Trophoblast cell (in vitro differentiated cells and primary cell): ENCODE measurements around the gene INHBA.

ENCODE experiments used
- DNase-seq, 2 donors: peaks; one replicate each; pipeline ENCODE4 v3.0.0-alpha.2; 2016
- H2AFZ ChIP-seq: 2 replicates; pipeline ENCODE4 v1.6.1; 2013; ENCODE audit warnings: low read length, moderate library complexity, mild to moderate bottlenecking; ENCODE audit not compliant: insufficient read depth, poor library complexity
- H2AK5ac ChIP-seq: 2 replicates; pipeline ENCODE4 v1.6.1; 2013; ENCODE audit warnings: mild to moderate bottlenecking, low read length
- H2BK120ac ChIP-seq: 2 replicates; pipeline ENCODE4 v1.6.1; 2013; ENCODE audit warnings: low read length, mild to moderate bottlenecking, moderate library complexity; ENCODE audit not compliant: insufficient read depth, poor library complexity
- H2BK12ac ChIP-seq: 2 replicates; pipeline ENCODE4 v1.6.1; 2013; ENCODE audit warnings: mild to moderate bottlenecking, low read length, moderate library complexity
- H2BK5ac ChIP-seq: 2 replicates; pipeline ENCODE4 v1.6.1; 2013; ENCODE audit warnings: low read length, low read depth, moderate library complexity, mild to moderate bottlenecking; ENCODE audit not compliant: poor library complexity
- H3K14ac ChIP-seq: 2 replicates; pipeline ENCODE4 v1.6.1; 2013; ENCODE audit warnings: mild to moderate bottlenecking, low read length
- H3K18ac ChIP-seq: 2 replicates; pipeline ENCODE4 v1.6.1; 2013; ENCODE audit warnings: mild to moderate bottlenecking, low read length
- H3K23ac ChIP-seq: 2 replicates; pipeline ENCODE4 v1.6.1; 2013; ENCODE audit warnings: low read length
- H3K27ac ChIP-seq: 2 replicates; pipeline ENCODE4 v1.5.1; 2013; ENCODE audit warnings: low read depth, mild to moderate bottlenecking, inconsistent platforms, low read length, moderate library complexity
- H3K27me3 ChIP-seq: 2 replicates; pipeline ENCODE4 v1.6.1; 2013; ENCODE audit warnings: inconsistent platforms, mild to moderate bottlenecking, low read length, moderate library complexity; ENCODE audit not compliant: insufficient read depth
- H3K36me3 ChIP-seq, 2 experiments: 1 replicate in 1 of 2; 2 replicates in 1 of 2; pipeline ENCODE4 v1.6.1; 2013; ENCODE audit warnings: low read length in 2 of 2, mild to moderate bottlenecking in 2 of 2, moderate library complexity in 1 of 2; ENCODE audit not compliant: insufficient read depth in 2 of 2, control insufficient read depth in 1 of 2
- H3K4ac ChIP-seq: 2 replicates; pipeline ENCODE4 v1.6.1; 2013; ENCODE audit warnings: low read depth, mild to moderate bottlenecking, low read length, moderate library complexity
- H3K4me1 ChIP-seq, 2 experiments: 1 replicate in 1 of 2; 2 replicates in 1 of 2; pipeline ENCODE4 v1.6.1; 2013; ENCODE audit warnings: low read length in 2 of 2, mild to moderate bottlenecking in 2 of 2, moderate library complexity in 1 of 2; ENCODE audit not compliant: insufficient read depth in 2 of 2, control insufficient read depth in 1 of 2
- H3K4me2 ChIP-seq: 2 replicates; pipeline ENCODE4 v1.6.1; 2013; ENCODE audit warnings: inconsistent platforms, mild to moderate bottlenecking, low read length, moderate library complexity
- H3K4me3 ChIP-seq: 2 replicates; pipeline ENCODE4 v1.5.1; 2013; ENCODE audit warnings: mild to moderate bottlenecking, low read depth, low read length, inconsistent platforms
- H3K79me1 ChIP-seq: one replicate; pipeline ENCODE4 v1.6.1; 2013; ENCODE audit warnings: low read length
- H3K79me2 ChIP-seq: 2 replicates; pipeline ENCODE4 v1.6.1; 2013; ENCODE audit warnings: low read length, mild to moderate bottlenecking; ENCODE audit not compliant: control insufficient read depth, insufficient read depth, poor library complexity
- H3K9ac ChIP-seq: 2 replicates; pipeline ENCODE4 v1.6.1; 2013; ENCODE audit warnings: mild to moderate bottlenecking, low read length
- H3K9me3 ChIP-seq: 2 replicates; pipeline ENCODE4 v1.6.1; 2013; ENCODE audit warnings: low read depth, mild to moderate bottlenecking, control low read depth, inconsistent platforms, low read length; ENCODE audit not compliant: insufficient read depth
- H4K12ac ChIP-seq: 2 replicates; pipeline ENCODE4 v1.6.1; 2013; ENCODE audit warnings: low read depth, mild to moderate bottlenecking, low read length, moderate library complexity
- H4K8ac ChIP-seq: 2 replicates; pipeline ENCODE4 v1.6.1; 2013; ENCODE audit warnings: low read depth, mild to moderate bottlenecking, low read length, moderate library complexity
- H4K91ac ChIP-seq: one replicate; pipeline ENCODE4 v1.6.1; 2013; ENCODE audit warnings: low read depth, mild to moderate bottlenecking, low read length, moderate library complexity
- WGBS: extraction: QIAGEN DNeasy Blood & Tissue Kit; methylation state at CpG from one replicate; pipeline ENCODE4 v1.1.7; 2013; ENCODE audit warnings: missing lambda C conversion rate; ENCODE audit not compliant: insufficient read length, insufficient coverage; ENCODE audit errors: extremely low coverage; 5-methylcytosine and 5-hydroxymethylcytosine counted together

INHBA gene

GRCh38 chr7:41643616-41644015 is 59.3 kb downstream of the INHBA start:
- Histone ChIP-seq H4K12ac (no peak overlapping the region), H3K9ac (no peak overlapping the region), H3K79me2 (no peaks in the 10 kb centered on the region), H4K8ac (no peak overlapping the region), H3K4me3 (no peak overlapping the region), H3K9me3 (peaks cover 5% of the 10 kb centered on the region), H3K18ac (no peak overlapping the region), H3K4me1 (no peaks in the 10 kb centered on the region), H3K4ac (no peak overlapping the region), H3K14ac (no peak overlapping the region), H3K4me2 (no peak overlapping the region), H2AFZ (no peak overlapping the region), H4K91ac (no peak overlapping the region), H3K23ac (no peak overlapping the region), H3K36me3 (no peaks in the 10 kb centered on the region), H2BK12ac (no peak overlapping the region), H2BK120ac (no peak overlapping the region), H3K27ac (no peak overlapping the region), H3K79me1 (no peaks in the 10 kb centered on the region), H3K27me3 (no peaks in the 10 kb centered on the region), H2AK5ac (no peak overlapping the region), H2BK5ac (no peak overlapping the region)
- WGBS: no CpG with 5 or more reads among the region's 1 CpG
- DNase-seq: no peak

- Histone ChIP-seq H3K23ac (no peak overlapping the region), H3K18ac (no peak overlapping the region), H3K4ac (no peak overlapping the region), H3K9ac (no peak overlapping the region), H2AK5ac (no peak overlapping the region), H4K8ac (no peak overlapping the region), H3K4me3 (no peak overlapping the region), H4K91ac (no peak overlapping the region), H3K36me3 (no peaks in the 10 kb centered on the region), H3K14ac (no peak overlapping the region), H3K4me2 (no peak overlapping the region), H3K27me3 (no peaks in the 10 kb centered on the region), H3K79me1 (no peaks in the 10 kb centered on the region), H3K79me2 (no peaks in the 10 kb centered on the region), H3K4me1 (no peaks in the 10 kb centered on the region), H2BK120ac (no peak overlapping the region), H2BK12ac (no peak overlapping the region), H4K12ac (no peak overlapping the region), H3K9me3 (peaks cover 7% of the 10 kb centered on the region), H2BK5ac (no peak overlapping the region), H2AFZ (no peak overlapping the region), H3K27ac (no peak overlapping the region)
- no peak for DNase-seq
- WGBS: no CpG with 5 or more reads among the region's 2 CpGs
These were observed 61.2 kb downstream of the INHBA start for GRCh38 chr7:41641665-41642014.

- Histone ChIP-seq H2AFZ (no peak overlapping the region), H3K4me2 (no peak overlapping the region), H3K14ac (no peak overlapping the region), H2BK120ac (no peak overlapping the region), H4K91ac (no peak overlapping the region), H3K79me2 (no peaks in the 10 kb centered on the region), H3K23ac (no peak overlapping the region), H4K8ac (no peak overlapping the region), H3K9me3 (peaks cover 8% of the 10 kb centered on the region), H4K12ac (no peak overlapping the region), H3K9ac (no peak overlapping the region), H3K27me3 (no peaks in the 10 kb centered on the region), H2AK5ac (no peak overlapping the region), H3K27ac (no peak overlapping the region), H2BK12ac (no peak overlapping the region), H2BK5ac (no peak overlapping the region), H3K18ac (no peak overlapping the region), H3K36me3 (no peaks in the 10 kb centered on the region), H3K4me3 (no peak overlapping the region), H3K4me1 (no peaks in the 10 kb centered on the region), H3K79me1 (no peaks in the 10 kb centered on the region), H3K4ac (no peak overlapping the region)
- WGBS: no CpG with 5 or more reads among the region's 6 CpGs
- DNase-seq: no peak
These were observed 61.8 kb downstream of the INHBA start for GRCh38 chr7:41641011-41641664.

- Histone ChIP-seq H3K14ac (no peak overlapping the region), H3K4me1 (no peaks in the 10 kb centered on the region), H3K9ac (no peak overlapping the region), H3K79me2 (no peaks in the 10 kb centered on the region), H2AK5ac (no peak overlapping the region), H3K79me1 (no peaks in the 10 kb centered on the region), H2BK120ac (no peak overlapping the region), H2BK5ac (no peak overlapping the region), H2BK12ac (no peak overlapping the region), H3K36me3 (no peaks in the 10 kb centered on the region), H3K27me3 (no peaks in the 10 kb centered on the region), H3K4me2 (no peak overlapping the region), H3K9me3 (peaks cover 8% of the 10 kb centered on the region), H4K12ac (no peak overlapping the region), H4K8ac (no peak overlapping the region), H3K18ac (no peak overlapping the region), H3K4me3 (no peak overlapping the region), H3K23ac (no peak overlapping the region), H3K27ac (no peak overlapping the region), H4K91ac (no peak overlapping the region), H3K4ac (no peak overlapping the region), H2AFZ (no peak overlapping the region)
- DNase-seq: no peak
- WGBS: no CpG with 5 or more reads among the region's 8 CpGs
These were observed 62.4 kb downstream of the INHBA start for GRCh38 chr7:41640487-41640886.
